ENCODE measurements around the gene LRTM2.

- TF ChIP-seq, protein P1, sequence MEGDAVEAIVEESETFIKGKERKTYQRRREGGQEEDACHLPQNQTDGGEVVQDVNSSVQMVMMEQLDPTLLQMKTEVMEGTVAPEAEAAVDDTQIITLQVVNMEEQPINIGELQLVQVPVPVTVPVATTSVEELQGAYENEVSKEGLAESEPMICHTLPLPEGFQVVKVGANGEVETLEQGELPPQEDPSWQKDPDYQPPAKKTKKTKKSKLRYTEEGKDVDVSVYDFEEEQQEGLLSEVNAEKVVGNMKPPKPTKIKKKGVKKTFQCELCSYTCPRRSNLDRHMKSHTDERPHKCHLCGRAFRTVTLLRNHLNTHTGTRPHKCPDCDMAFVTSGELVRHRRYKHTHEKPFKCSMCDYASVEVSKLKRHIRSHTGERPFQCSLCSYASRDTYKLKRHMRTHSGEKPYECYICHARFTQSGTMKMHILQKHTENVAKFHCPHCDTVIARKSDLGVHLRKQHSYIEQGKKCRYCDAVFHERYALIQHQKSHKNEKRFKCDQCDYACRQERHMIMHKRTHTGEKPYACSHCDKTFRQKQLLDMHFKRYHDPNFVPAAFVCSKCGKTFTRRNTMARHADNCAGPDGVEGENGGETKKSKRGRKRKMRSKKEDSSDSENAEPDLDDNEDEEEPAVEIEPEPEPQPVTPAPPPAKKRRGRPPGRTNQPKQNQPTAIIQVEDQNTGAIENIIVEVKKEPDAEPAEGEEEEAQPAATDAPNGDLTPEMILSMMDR (conservative IDR thresholded peaks at IDR 0.05 in 1 of 2, IDR thresholded peaks at IDR 0.05 in 1 of 2; ENCODE audit: low read depth in 1 of 2, low read length in 2 of 2): no peak
- no peak for TF ChIP-seq EZH2 (IDR thresholded peaks at IDR 0.05; ENCODE audit: low read length, missing control alignments)
Observed at GRCh38 chr12:1808036-1808797, 12.1 kb upstream of the LRTM2 start.

All from fibroblast of lung (primary cell).